Measurements from ENCODE around the gene CERS4.

GRCh38 chr19:8248348-8249328, 39.5 kb downstream of the CERS4 start:
- TF ChIP-seq CTCF (conservative IDR thresholded peaks at IDR 0.05; ENCODE audit: low read depth in 2 of 2) (no peak), CREB1 (CRISPR knock-in tag; IDR thresholded peaks at IDR 0.05; ENCODE audit: low read depth) (no peak), EZH2 (IDR thresholded peaks at IDR 0.05; ENCODE audit: low read depth, unreplicated experiment) (no peak)
